Measurements from ENCODE around the gene SLC17A9.

GRCh38 chr20:63009045-63009961, 56.8 kb downstream of the SLC17A9 start:
- no peak for TF ChIP-seq ZNF274 (IDR thresholded peaks at IDR 0.05; ENCODE audit: low read depth, low read length)
- no peak for TF ChIP-seq YY1 (IDR thresholded peaks at IDR 0.05; ENCODE audit: insufficient read depth, insufficient read length)

All from NT2/D1 (cell line).